Prostate gland (tissue), 2 donors: Measurements from ENCODE around the gene INPP4B. TPM values are rescaled to one million over a fixed set of nuclear protein-coding genes. Genes with fewer than 3 reads are reported as not detected.

Experiments used
- DNase-seq: peaks from one replicate; pipeline ENCODE4 v3.0.0-alpha.2; 2019; ENCODE audit warnings: low spot score
- H3K27ac ChIP-seq, 2 donors: fragments of 200-600 bp; sonication (generic); 2 replicates each; pipeline ENCODE4 v1.5.1; 2017 to 2019
- H3K27me3 ChIP-seq: fragments of 200-600 bp; sonication (generic); replicated peaks from 2 replicates; pipeline ENCODE4 v1.5.1; 2019; ENCODE audit not compliant: insufficient read depth
- H3K36me3 ChIP-seq, 2 donors: fragments of 200-600 bp; sonication (generic); 1 replicate in 1 of 2; 2 replicates in 1 of 2; pipeline versions ENCODE4 v1.5.1 to v1.8.1; 2017 to 2019
- H3K4me1 ChIP-seq: fragments of 200-600 bp; sonication (generic); replicated peaks from 2 replicates; pipeline ENCODE4 v1.5.1; 2019
- H3K4me3 ChIP-seq, 2 donors: fragments of 200-600 bp; sonication (generic); 2 replicates each; pipeline ENCODE4 v1.5.1; 2017 to 2019
- H3K9me3 ChIP-seq: fragments of 200-600 bp; sonication (generic); 2 replicates; pipeline ENCODE4 v1.5.1; 2017
- CTCF ChIP-seq, 4 experiments: fragments of 200-600 bp in 2 of 4; fragments of 450-650 bp in 2 of 4; sonication (generic) in 2 of 4; IDR thresholded peaks; 1 replicate in 3 of 4; 2 replicates in 1 of 4; pipeline ENCODE4 v1.5.1; 2016 to 2019; ENCODE audit warnings: antibody characterized with exemption in 4 of 4, mild to moderate bottlenecking in 2 of 4, moderate library complexity in 2 of 4
- POLR2A ChIP-seq: fragments of 450-650 bp; IDR thresholded peaks from one replicate; pipeline ENCODE4 v1.6.1; 2016; ENCODE audit warnings: antibody characterized with exemption, mild to moderate bottlenecking
- POLR2AphosphoS5 ChIP-seq: sonication (generic); formaldehyde crosslinking; IDR thresholded peaks from one replicate; pipeline ENCODE4 v1.6.1; 2017; ENCODE audit warnings: antibody characterized with exemption
- WGBS: methylation state at CpG from one replicate; pipeline ENCODE4 v1.1.5; 2018; 5-methylcytosine and 5-hydroxymethylcytosine counted together
- intact Hi-C: fragments of 100-400 bp; cut with DNase I; formaldehyde crosslinking; loops from one replicate; pipeline ENCODE4 v1.14.2; 2022
- total RNA-seq, 2 donors: library from RNA; depleted of rRNA; stranded (reverse); fragments of >200 nt; gene quantifications; one replicate each; pipeline ENCODE4 v1.1.0, GENCODE V29; 2016

The INPP4B gene
- total RNA-seq, 2 donors from 2014 or later, result 22.3 to 49.7 TPM

GRCh38 chr4:142354794-142355420 is 491.2 kb downstream of the INPP4B start:
- Histone ChIP-seq H3K4me1 (no peaks in the 10 kb centered on the region), H3K36me3 (no peaks in the 10 kb centered on the region), H3K27ac (no peak overlapping the region), H3K4me3 (no peak overlapping the region), H3K9me3 (no peaks in the 10 kb centered on the region), H3K27me3 (no peaks in the 10 kb centered on the region)
- WGBS, result 73% methylated on average over 8 of the region's 8 CpGs
- DNase-seq, result no peak
- intact Hi-C loops, result loop anchor here (5.0 to 10.0 kb wide), 3 partner anchors 230 to 482 kb away; no protein-coding TSS in a partner anchor
- TF ChIP-seq POLR2A (no peak), POLR2AphosphoS5 (no peak), CTCF (IDR thresholded peaks at IDR 0.05) (no peak)

- H3K4me1 ChIP-seq, result no peaks in the 10 kb centered on the region
- TF ChIP-seq CTCF (IDR thresholded peaks at IDR 0.05), result no peak
- TF ChIP-seq POLR2A, result no peak
- no peak for TF ChIP-seq POLR2AphosphoS5
These were observed 492.1 kb downstream of the INPP4B start for GRCh38 chr4:142354041-142354440.

GRCh38 chr4:142353149-142353738 is 492.9 kb downstream of the INPP4B start:
- Histone ChIP-seq H3K27ac (no peak overlapping the region), H3K4me1 (no peaks in the 10 kb centered on the region), H3K27me3 (no peaks in the 10 kb centered on the region), H3K9me3 (no peaks in the 10 kb centered on the region), H3K36me3 (no peaks in the 10 kb centered on the region), H3K4me3 (no peak overlapping the region)
- TF ChIP-seq CTCF (IDR thresholded peaks at IDR 0.05) (peak; percentile 58 to 87 (median 80)), POLR2AphosphoS5 (no peak), POLR2A (no peak)
- peak; percentile 16 for DNase-seq
- WGBS, result 24% methylated on average over 5 of the region's 5 CpGs
- intact Hi-C loops, result loop anchor here (5.0 to 10.0 kb wide), 3 partner anchors 228 to 484 kb away; no protein-coding TSS in a partner anchor

More at GRCh38 chr4:142354041-142354440, 492.1 kb downstream of the INPP4B start:
- H3K27ac ChIP-seq, result no peak overlapping the region
- no peak overlapping the region for H3K4me3 ChIP-seq
- H3K9me3 ChIP-seq, result no peaks in the 10 kb centered on the region
- WGBS, result 70% methylated on average over 3 of the region's 3 CpGs
- H3K27me3 ChIP-seq, result no peaks in the 10 kb centered on the region
- H3K36me3 ChIP-seq, result no peaks in the 10 kb centered on the region
- no peak for DNase-seq
- intact Hi-C loops, result loop anchor here (5.0 to 10.0 kb wide), 3 partner anchors 229 to 483 kb away; no protein-coding TSS in a partner anchor

- no peak overlapping the region for H3K27ac ChIP-seq
- H3K4me1 ChIP-seq, result no peaks in the 10 kb centered on the region
- H3K4me3 ChIP-seq, result no peak overlapping the region
- H3K27me3 ChIP-seq, result no peaks in the 10 kb centered on the region
- no peak for DNase-seq
- no peaks in the 10 kb centered on the region for H3K36me3 ChIP-seq
- 73% methylated on average over 4 of the region's 4 CpGs for WGBS
- no peaks in the 10 kb centered on the region for H3K9me3 ChIP-seq
- no peak for TF ChIP-seq POLR2A
- TF ChIP-seq CTCF (IDR thresholded peaks at IDR 0.05), result no peak
- no peak for TF ChIP-seq POLR2AphosphoS5
- intact Hi-C loops, result loop anchor here (5.0 to 10.0 kb wide), 3 partner anchors 228 to 485 kb away; no protein-coding TSS in a partner anchor
These were observed 493.4 kb downstream of the INPP4B start for GRCh38 chr4:142352712-142353111.
